ENCODE data around the gene NCAPD2. TPM values are rescaled to one million over a fixed set of nuclear protein-coding genes. Genes with fewer than 3 reads are reported as not detected.
A peak's percentile ranks its signal among the peaks of the same experiment; 100 is the strongest.

Gene NCAPD2
- total and polyA plus RNA-seq, 2 donors (not counting 1 experiment from before 2014, with no cell fraction given) = 19.9 to 42.1 TPM

DNA sequence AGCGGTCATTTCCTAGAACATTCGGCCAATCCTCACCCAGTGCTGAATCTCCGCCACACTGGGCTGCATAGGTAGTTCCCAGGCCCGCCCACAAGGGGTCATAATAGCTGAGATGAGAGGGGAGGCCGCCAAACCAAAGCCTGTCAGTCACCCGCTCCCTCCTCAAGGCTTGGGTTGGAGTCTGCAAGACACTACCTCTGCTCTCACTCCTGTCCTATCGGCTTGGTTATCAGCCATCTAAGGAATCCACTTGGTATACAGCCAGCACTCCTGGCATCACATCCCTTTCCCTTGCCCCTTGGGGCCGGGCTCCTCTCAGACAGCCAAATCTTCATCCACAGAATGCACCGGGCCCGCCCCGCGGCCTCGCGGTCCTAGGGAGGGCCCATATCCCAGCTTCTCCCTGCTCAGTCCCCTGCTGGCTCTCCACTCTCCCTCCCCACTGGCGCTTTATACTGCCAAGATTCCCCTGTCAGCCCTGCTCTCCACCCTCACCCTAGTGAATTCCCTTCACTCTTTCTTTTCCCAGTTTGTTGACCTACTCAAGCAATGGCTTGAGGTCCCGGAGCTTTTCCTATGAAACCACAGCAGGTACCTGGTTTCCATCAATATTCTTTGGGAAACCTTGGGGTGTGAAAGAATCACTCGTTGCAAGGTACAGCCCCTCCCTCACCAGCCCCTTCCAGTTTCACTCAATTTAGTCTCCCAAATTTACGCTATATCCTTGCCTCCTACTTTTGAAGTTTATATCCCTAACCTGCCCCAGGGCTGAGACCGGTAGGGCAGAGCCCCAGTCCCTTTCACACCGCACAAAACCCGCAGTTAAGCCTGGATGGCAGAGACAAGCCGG, 60.5 kb downstream of the NCAPD2 start:
- Histone ChIP-seq H3K36me3 (replicated peaks in 1 of 2; ENCODE audit: control extremely low read depth in 1 of 2, control insufficient read depth in 1 of 2, extremely low read depth in 1 of 2, insufficient read depth in 2 of 2, low read length in 1 of 2) (peaks cover 0 to 30% of the 10 kb centered on the region in 2 experiments), H3K27me3 (replicated peaks in 1 of 4; ENCODE audit: control extremely low read depth in 1 of 4, control insufficient read depth in 3 of 4, insufficient read depth in 4 of 4, low read length in 3 of 4) (no peaks in the 10 kb centered on the region), H3K4me3 (ENCODE audit: control extremely low read depth in 1 of 5, extremely low read depth in 1 of 5, insufficient read depth in 1 of 5, low read depth in 2 of 5, low read length in 4 of 5) (peak overlapping the region in 4 of 5 experiments; percentile 52 to 93 (median 84)), H2AFZ (ENCODE audit: insufficient read depth, low read depth, low read length, poor library complexity, severe bottlenecking) (peak overlapping the region; percentile 1), H3K4me2 (replicated peaks; ENCODE audit: low read depth, low read length, poor library complexity, severe bottlenecking) (peak overlapping the region; percentile 98), H3K79me2 (ENCODE audit: control insufficient read depth, insufficient read depth, low read length) (peaks cover 63% of the 10 kb centered on the region), H3K9me3 (ENCODE audit: control extremely low read depth in 1 of 3, control insufficient read depth in 2 of 3, insufficient read depth in 1 of 3, low read length in 2 of 3) (no peaks in the 10 kb centered on the region), H3K9ac (ENCODE audit: low read length) (peak overlapping the region; percentile 81), H3K4me1 (ENCODE audit: control insufficient read depth in 2 of 2, insufficient read depth in 2 of 2, low read length in 2 of 2) (peaks cover 12 to 38% of the 10 kb centered on the region in 2 donors), H3K27ac (ENCODE audit: low read length in 2 of 2) (no peak overlapping the region), H4K20me1 (ENCODE audit: control insufficient read depth, insufficient read depth, low read length, poor library complexity, severe bottlenecking) (peaks cover 43% of the 10 kb centered on the region)
- ChIA-PET POLR2A (interaction anchor here (0.5 to 1.5 kb wide), 6 partner anchors 20 to 135 kb away, joined by 3 to 5 read pairs (median 4); partner anchors contain the start of genes GAPDH and ZNF384), CTCF (interaction anchor here (0.6 to 7.2 kb wide), 20 partner anchors 10 to 228 kb away, joined by 3 to 69 read pairs (median 4); partner anchors contain the start of genes TAPBPL, VAMP1 and ZNF384)
- WGBS (ENCODE audit: insufficient coverage) = 42% methylated on average over 19 of the region's 22 CpGs
- Mint-ChIP-seq H3K4me1 (peaks cover 36% of the 10 kb centered on the region), H3K27me3 (no peaks in the 10 kb centered on the region), H3K9me3 (ENCODE audit: insufficient read depth) (no peaks in the 10 kb centered on the region), H3K4me3 (peak overlapping the region; percentile 89), H3K27ac (peak overlapping the region; percentile 67)
- DNase-seq (peak; percentile 82), ATAC-seq (ENCODE audit: low read depth) (peak; percentile 70)
- intact Hi-C loops (cut with micrococcal nuclease) = loop anchor here (1.0 to 10.0 kb wide), 6 partner anchors 20 to 570 kb away; partner anchors contain the start of genes CDCA3, GAPDH, ING4 and USP5
- TF ChIP-seq, protein P1, sequence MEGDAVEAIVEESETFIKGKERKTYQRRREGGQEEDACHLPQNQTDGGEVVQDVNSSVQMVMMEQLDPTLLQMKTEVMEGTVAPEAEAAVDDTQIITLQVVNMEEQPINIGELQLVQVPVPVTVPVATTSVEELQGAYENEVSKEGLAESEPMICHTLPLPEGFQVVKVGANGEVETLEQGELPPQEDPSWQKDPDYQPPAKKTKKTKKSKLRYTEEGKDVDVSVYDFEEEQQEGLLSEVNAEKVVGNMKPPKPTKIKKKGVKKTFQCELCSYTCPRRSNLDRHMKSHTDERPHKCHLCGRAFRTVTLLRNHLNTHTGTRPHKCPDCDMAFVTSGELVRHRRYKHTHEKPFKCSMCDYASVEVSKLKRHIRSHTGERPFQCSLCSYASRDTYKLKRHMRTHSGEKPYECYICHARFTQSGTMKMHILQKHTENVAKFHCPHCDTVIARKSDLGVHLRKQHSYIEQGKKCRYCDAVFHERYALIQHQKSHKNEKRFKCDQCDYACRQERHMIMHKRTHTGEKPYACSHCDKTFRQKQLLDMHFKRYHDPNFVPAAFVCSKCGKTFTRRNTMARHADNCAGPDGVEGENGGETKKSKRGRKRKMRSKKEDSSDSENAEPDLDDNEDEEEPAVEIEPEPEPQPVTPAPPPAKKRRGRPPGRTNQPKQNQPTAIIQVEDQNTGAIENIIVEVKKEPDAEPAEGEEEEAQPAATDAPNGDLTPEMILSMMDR (IDR thresholded peaks at IDR 0.05) = peak; percentile 81
- no peak for TF ChIP-seq EZH2 (IDR thresholded peaks at IDR 0.05; ENCODE audit: borderline replicate concordance, insufficient read depth, low read depth, low read length, poor library complexity, severe bottlenecking)

All from B cell (primary cell).